Ishikawa (cell line): Measurements from ENCODE around the gene SLC9B2.

ENCODE experiments used
- CEBPB ChIP-seq: IDR thresholded peaks from 2 replicates; pipeline ENCODE4 v1.6.1; 2012
- CREB1 ChIP-seq: IDR thresholded peaks from 2 replicates; pipeline ENCODE4 v1.6.1; 2012; ENCODE audit warnings: low read depth
- EGR1 ChIP-seq: IDR thresholded peaks from 2 replicates; pipeline ENCODE4 v1.6.1; 2012
- EP300 ChIP-seq: IDR thresholded peaks from 2 replicates; pipeline ENCODE4 v1.6.1; 2012; ENCODE audit warnings: borderline replicate concordance
- FOXM1 ChIP-seq: IDR thresholded peaks from 2 replicates; pipeline ENCODE4 v1.6.1; 2012; ENCODE audit warnings: low read depth, borderline replicate concordance
- MAX ChIP-seq: IDR thresholded peaks from 2 replicates; pipeline ENCODE4 v1.6.1; 2012
- NFIC ChIP-seq: IDR thresholded peaks from 2 replicates; pipeline ENCODE4 v1.6.1; 2012
- RAD21 ChIP-seq: IDR thresholded peaks from 2 replicates; pipeline ENCODE4 v1.6.1; 2012; ENCODE audit warnings: low read depth
- REST ChIP-seq: IDR thresholded peaks from 2 replicates; pipeline ENCODE4 v1.6.1; 2012; ENCODE audit warnings: low read depth, mild to moderate bottlenecking
- TAF1 ChIP-seq: IDR thresholded peaks from 2 replicates; pipeline ENCODE4 v1.6.1; 2012; ENCODE audit warnings: low read depth, mild to moderate bottlenecking
- TCF12 ChIP-seq: IDR thresholded peaks from 2 replicates; pipeline ENCODE4 v1.6.1; 2012; ENCODE audit warnings: low read depth
- TEAD4 ChIP-seq: IDR thresholded peaks from 2 replicates; pipeline ENCODE4 v1.6.1; 2012
- USF1 ChIP-seq: IDR thresholded peaks from 2 replicates; pipeline ENCODE4 v1.6.1; 2012
- YY1 ChIP-seq: IDR thresholded peaks from 2 replicates; pipeline ENCODE4 v1.6.1; 2012; ENCODE audit warnings: low read depth
- ZBTB7A ChIP-seq: IDR thresholded peaks from 2 replicates; pipeline ENCODE4 v1.6.1; 2012; ENCODE audit warnings: low read depth

SLC9B2 gene

GRCh38 chr4:103108542-103108941, 32.0 kb upstream of the SLC9B2 start:
- TF ChIP-seq TEAD4 (no peak), CEBPB (no peak), MAX (no peak), NFIC (no peak), ZBTB7A (no peak), FOXM1 (no peak), REST (no peak), YY1 (no peak), EGR1 (no peak), USF1 (no peak), TCF12 (no peak), RAD21 (no peak), CREB1 (no peak), EP300 (no peak)

- no peak for TF ChIP-seq NFIC
- no peak for TF ChIP-seq TAF1
- TF ChIP-seq MAX, result no peak
- TF ChIP-seq YY1, result no peak
- TF ChIP-seq TEAD4, result no peak
- TF ChIP-seq ZBTB7A, result no peak
Observed at GRCh38 chr4:103105558-103106356, 29.2 kb upstream of the SLC9B2 start.

- TF ChIP-seq EGR1, result no peak
- no peak for TF ChIP-seq YY1
- TF ChIP-seq EP300, result no peak
- TF ChIP-seq TEAD4, result no peak
- no peak for TF ChIP-seq CEBPB
- TF ChIP-seq NFIC, result no peak
- no peak for TF ChIP-seq MAX
- TF ChIP-seq REST, result no peak
- no peak for TF ChIP-seq RAD21
- no peak for TF ChIP-seq FOXM1
- TF ChIP-seq ZBTB7A, result no peak
Observed at GRCh38 chr4:103104886-103105285, 28.3 kb upstream of the SLC9B2 start.

- TF ChIP-seq EP300, result no peak
- TF ChIP-seq YY1, result no peak
- TF ChIP-seq ZBTB7A, result no peak
- TF ChIP-seq EGR1, result no peak
- TF ChIP-seq TEAD4, result no peak
- TF ChIP-seq TAF1, result no peak
Observed at GRCh38 chr4:103100691-103101090, 24.1 kb upstream of the SLC9B2 start.

GRCh38 chr4:103099691-103100392, 23.3 kb upstream of the SLC9B2 start, which contains the start of gene BDH2:
BDH2 (minus strand) TSS chr4:103099834; CDS start chr4:103096254, 3,580 bp downstream.
- TF ChIP-seq TEAD4 (peak; percentile 54; the same call in 1 of the 2 replicates), EGR1 (no peak), RAD21 (peak; percentile 75), NFIC (peak; percentile 49), TCF12 (no peak), CEBPB (0 out of 2 replicates have a peak, but pooled peaks have one; percentile 51)

- TF ChIP-seq TAF1, result no peak
- TF ChIP-seq CEBPB, result no peak
- no peak for TF ChIP-seq EGR1
- TF ChIP-seq YY1, result no peak
- no peak for TF ChIP-seq TCF12
- TF ChIP-seq FOXM1, result no peak
- TF ChIP-seq TEAD4, result no peak
- no peak for TF ChIP-seq NFIC
- no peak for TF ChIP-seq MAX
- no peak for TF ChIP-seq EP300
- no peak for TF ChIP-seq RAD21
- no peak for TF ChIP-seq USF1
- no peak for TF ChIP-seq REST
- TF ChIP-seq CREB1, result no peak
- TF ChIP-seq ZBTB7A, result no peak
Observed at GRCh38 chr4:103098756-103099440, 22.3 kb upstream of the SLC9B2 start.
